Measurements from ENCODE around the gene IFFO2. TPM values are rescaled to one million over a fixed set of nuclear protein-coding genes. Genes with fewer than 3 reads are reported as not detected.

Gene IFFO2
- total and polyA plus RNA-seq, 2 of the 13 experiments (the other 11 are each of a cell fraction or from before 2014, with no cell fraction given): 7.3 to 16.7 TPM

GRCh38 chr1:18901147-18901951, 55.1 kb downstream of the IFFO2 start (continued):
- TF ChIP-seq SIN3A (IDR thresholded peaks at IDR 0.05; ENCODE audit: borderline replicate concordance, low read depth, low read length) (peak; percentile 73; the same call in 1 of the 2 replicates), ZNF550 (CRISPR knock-in tag; IDR thresholded peaks at IDR 0.05; ENCODE audit: borderline replicate concordance) (no peak), CBX1 (IDR thresholded peaks at IDR 0.05; ENCODE audit: low read depth) (no peak), ZNF614 (CRISPR knock-in tag; IDR thresholded peaks at IDR 0.05; ENCODE audit: borderline replicate concordance) (peak; percentile 87), TBX2 (CRISPR knock-in tag; IDR thresholded peaks at IDR 0.05; ENCODE audit: borderline replicate concordance) (peak; percentile 85), NR2F1 (CRISPR knock-in tag; IDR thresholded peaks at IDR 0.05) (peak; percentile 89 to 96), ZNF33B (CRISPR knock-in tag; IDR thresholded peaks at IDR 0.05) (no peak), GMEB2 (CRISPR knock-in tag; IDR thresholded peaks at IDR 0.05; ENCODE audit: low read depth) (no peak), BRF2 (CRISPR knock-in tag; IDR thresholded peaks at IDR 0.05) (no peak), FOXC1 (CRISPR knock-in tag; IDR thresholded peaks at IDR 0.05; ENCODE audit: borderline replicate concordance) (no peak), ZFP90 (CRISPR knock-in tag; IDR thresholded peaks at IDR 0.05; ENCODE audit: borderline replicate concordance) (no peak), LCORL (IDR thresholded peaks at IDR 0.05) (no peak), LCORL (CRISPR knock-in tag; IDR thresholded peaks at IDR 0.05) (peak; percentile 87), ZNF777 (CRISPR knock-in tag; IDR thresholded peaks at IDR 0.05) (peak; percentile 35; the same call in 1 of the 2 replicates)
- TF ChIP-seq, protein P1, sequence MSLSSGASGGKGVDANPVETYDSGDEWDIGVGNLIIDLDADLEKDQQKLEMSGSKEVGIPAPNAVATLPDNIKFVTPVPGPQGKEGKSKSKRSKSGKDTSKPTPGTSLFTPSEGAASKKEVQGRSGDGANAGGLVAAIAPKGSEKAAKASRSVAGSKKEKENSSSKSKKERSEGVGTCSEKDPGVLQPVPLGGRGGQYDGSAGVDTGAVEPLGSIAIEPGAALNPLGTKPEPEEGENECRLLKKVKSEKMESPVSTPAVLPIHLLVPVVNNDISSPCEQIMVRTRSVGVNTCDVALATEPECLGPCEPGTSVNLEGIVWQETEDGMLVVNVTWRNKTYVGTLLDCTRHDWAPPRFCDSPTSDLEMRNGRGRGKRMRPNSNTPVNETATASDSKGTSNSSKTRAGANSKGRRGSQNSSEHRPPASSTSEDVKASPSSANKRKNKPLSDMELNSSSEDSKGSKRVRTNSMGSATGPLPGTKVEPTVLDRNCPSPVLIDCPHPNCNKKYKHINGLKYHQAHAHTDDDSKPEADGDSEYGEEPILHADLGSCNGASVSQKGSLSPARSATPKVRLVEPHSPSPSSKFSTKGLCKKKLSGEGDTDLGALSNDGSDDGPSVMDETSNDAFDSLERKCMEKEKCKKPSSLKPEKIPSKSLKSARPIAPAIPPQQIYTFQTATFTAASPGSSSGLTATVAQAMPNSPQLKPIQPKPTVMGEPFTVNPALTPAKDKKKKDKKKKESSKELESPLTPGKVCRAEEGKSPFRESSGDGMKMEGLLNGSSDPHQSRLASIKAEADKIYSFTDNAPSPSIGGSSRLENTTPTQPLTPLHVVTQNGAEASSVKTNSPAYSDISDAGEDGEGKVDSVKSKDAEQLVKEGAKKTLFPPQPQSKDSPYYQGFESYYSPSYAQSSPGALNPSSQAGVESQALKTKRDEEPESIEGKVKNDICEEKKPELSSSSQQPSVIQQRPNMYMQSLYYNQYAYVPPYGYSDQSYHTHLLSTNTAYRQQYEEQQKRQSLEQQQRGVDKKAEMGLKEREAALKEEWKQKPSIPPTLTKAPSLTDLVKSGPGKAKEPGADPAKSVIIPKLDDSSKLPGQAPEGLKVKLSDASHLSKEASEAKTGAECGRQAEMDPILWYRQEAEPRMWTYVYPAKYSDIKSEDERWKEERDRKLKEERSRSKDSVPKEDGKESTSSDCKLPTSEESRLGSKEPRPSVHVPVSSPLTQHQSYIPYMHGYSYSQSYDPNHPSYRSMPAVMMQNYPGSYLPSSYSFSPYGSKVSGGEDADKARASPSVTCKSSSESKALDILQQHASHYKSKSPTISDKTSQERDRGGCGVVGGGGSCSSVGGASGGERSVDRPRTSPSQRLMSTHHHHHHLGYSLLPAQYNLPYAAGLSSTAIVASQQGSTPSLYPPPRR (CRISPR knock-in tag; IDR thresholded peaks at IDR 0.05; ENCODE audit: borderline replicate concordance): peak; percentile 90
- TF ChIP-seq, protein P2, sequence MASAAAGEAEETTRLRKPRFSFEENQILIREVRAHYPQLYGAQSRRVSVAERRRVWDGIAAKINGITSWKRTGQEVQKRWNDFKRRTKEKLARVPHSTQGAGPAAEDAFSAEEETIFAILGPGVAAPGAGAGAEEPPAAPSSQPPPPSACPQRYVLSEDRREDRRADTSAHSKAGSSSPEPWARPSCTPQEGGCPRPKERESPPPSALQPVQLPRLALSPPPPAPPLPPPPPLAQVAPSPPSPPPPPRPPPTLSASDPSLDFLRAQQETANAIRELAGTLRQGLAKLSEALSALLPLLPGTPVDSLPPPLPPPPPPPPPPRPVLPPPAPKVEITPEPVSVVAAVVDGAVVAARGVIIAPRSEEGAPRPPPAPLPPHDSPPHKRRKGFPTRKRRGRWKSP (CRISPR knock-in tag; IDR thresholded peaks at IDR 0.05): 0 out of 2 replicates have a peak, but pooled peaks have one; percentile 31
- TF ChIP-seq, protein P3, sequence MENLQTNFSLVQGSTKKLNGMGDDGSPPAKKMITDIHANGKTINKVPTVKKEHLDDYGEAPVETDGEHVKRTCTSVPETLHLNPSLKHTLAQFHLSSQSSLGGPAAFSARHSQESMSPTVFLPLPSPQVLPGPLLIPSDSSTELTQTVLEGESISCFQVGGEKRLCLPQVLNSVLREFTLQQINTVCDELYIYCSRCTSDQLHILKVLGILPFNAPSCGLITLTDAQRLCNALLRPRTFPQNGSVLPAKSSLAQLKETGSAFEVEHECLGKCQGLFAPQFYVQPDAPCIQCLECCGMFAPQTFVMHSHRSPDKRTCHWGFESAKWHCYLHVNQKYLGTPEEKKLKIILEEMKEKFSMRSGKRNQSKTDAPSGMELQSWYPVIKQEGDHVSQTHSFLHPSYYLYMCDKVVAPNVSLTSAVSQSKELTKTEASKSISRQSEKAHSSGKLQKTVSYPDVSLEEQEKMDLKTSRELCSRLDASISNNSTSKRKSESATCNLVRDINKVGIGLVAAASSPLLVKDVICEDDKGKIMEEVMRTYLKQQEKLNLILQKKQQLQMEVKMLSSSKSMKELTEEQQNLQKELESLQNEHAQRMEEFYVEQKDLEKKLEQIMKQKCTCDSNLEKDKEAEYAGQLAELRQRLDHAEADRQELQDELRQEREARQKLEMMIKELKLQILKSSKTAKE (CRISPR knock-in tag; IDR thresholded peaks at IDR 0.05; ENCODE audit: borderline replicate concordance): peak; percentile 89
